Subcutaneous adipose tissue (tissue), 4 donors: ENCODE data around the gene NEURL1. TPM values are rescaled to one million over a fixed set of nuclear protein-coding genes. Genes with fewer than 3 reads are reported as not detected.

ENCODE experiments used
- total RNA-seq, 4 donors: library from RNA; depleted of rRNA; stranded (reverse); fragments of >200 nt; gene quantifications; one replicate each; pipeline ENCODE4 v1.1.0, GENCODE V29; 2016
- TF ChIP-seq, protein P1 (sequence below): fragments of 450-650 bp; IDR thresholded peaks from one replicate; pipeline ENCODE4 v1.5.1; 2016; ENCODE audit warnings: low read depth, mild to moderate bottlenecking, control low read depth, antibody characterized with exemption, moderate library complexity

NEURL1 gene
- total RNA-seq, 4 donors from 2014 or later = not detected

GRCh38 chr10:103627111-103627892 lies 133.8 kb downstream of the NEURL1 start:
- TF ChIP-seq, protein P1, sequence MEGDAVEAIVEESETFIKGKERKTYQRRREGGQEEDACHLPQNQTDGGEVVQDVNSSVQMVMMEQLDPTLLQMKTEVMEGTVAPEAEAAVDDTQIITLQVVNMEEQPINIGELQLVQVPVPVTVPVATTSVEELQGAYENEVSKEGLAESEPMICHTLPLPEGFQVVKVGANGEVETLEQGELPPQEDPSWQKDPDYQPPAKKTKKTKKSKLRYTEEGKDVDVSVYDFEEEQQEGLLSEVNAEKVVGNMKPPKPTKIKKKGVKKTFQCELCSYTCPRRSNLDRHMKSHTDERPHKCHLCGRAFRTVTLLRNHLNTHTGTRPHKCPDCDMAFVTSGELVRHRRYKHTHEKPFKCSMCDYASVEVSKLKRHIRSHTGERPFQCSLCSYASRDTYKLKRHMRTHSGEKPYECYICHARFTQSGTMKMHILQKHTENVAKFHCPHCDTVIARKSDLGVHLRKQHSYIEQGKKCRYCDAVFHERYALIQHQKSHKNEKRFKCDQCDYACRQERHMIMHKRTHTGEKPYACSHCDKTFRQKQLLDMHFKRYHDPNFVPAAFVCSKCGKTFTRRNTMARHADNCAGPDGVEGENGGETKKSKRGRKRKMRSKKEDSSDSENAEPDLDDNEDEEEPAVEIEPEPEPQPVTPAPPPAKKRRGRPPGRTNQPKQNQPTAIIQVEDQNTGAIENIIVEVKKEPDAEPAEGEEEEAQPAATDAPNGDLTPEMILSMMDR = no peak

- TF ChIP-seq, protein P1 = no peak
Observed at GRCh38 chr10:103627893-103628292, 134.4 kb downstream of the NEURL1 start.

DNA sequence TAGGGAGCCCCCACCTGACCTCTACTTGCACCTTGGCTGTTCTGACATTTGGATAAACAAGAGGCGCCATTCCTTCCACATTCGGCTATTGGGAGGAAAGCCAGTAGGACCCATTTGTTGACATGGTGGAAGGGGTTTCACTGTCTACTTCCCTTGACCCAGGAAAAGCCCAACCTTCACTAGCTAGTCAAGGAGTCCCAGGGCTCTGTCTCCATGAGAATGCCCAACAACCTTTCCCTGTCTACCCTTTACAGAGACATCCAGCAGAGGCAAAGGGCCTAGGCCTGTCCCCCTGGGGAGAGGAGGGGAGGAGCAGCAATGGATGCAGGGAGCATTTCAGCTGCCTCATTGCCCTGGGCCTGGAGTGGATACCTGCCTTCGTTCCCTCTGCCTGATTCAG lies 136.1 kb downstream of the NEURL1 start:
- TF ChIP-seq, protein P1 = no peak

GRCh38 chr10:103630156-103630555 lies 136.7 kb downstream of the NEURL1 start:
- TF ChIP-seq, protein P1 = no peak

GRCh38 chr10:103632247-103632642 lies 138.7 kb downstream of the NEURL1 start:
- TF ChIP-seq, protein P1 = no peak

DNA sequence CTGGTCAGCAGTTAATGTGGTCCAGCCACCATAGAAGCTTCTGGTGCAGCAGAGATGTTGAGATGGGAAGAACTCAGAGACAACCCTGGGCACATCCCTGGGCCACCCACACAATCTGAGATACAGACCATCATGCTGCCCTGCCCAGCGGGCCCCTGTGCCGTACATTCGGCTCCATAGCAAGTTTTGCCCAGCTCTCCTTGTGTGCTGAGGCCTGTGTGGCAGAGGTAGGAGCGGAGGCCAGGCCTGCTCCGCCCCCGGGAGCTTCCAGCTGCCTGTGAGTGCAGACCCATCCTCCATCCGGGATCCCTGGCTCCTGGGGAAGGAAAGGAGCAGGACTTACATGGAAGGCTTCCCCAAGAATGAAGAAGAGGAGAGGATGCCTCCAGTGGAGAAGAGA lies 140.3 kb downstream of the NEURL1 start:
- TF ChIP-seq, protein P1 = no peak

DNA sequence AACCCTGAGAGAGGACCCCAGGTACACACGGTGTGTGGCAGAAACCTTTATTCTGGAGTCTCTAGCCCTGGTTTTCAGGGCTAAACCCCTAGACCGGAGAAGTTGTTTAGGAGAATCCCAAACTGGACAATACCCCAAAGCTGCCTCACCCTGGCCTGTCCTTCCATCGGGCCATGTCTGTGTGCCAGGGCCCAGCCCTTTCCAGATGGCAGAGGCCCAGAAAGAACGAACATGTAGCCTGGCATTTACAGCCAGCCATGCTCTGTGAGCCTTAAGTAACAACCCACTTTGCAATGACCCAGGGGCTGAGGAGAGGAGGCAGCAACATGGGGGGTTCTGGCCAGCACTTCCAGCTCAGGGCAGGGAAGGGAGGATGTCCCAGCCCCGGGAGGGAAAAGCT lies 142.1 kb downstream of the NEURL1 start:
- TF ChIP-seq, protein P1 = no peak
